ENCODE results near the gene MEGF9.

The MEGF9 gene

DNA sequence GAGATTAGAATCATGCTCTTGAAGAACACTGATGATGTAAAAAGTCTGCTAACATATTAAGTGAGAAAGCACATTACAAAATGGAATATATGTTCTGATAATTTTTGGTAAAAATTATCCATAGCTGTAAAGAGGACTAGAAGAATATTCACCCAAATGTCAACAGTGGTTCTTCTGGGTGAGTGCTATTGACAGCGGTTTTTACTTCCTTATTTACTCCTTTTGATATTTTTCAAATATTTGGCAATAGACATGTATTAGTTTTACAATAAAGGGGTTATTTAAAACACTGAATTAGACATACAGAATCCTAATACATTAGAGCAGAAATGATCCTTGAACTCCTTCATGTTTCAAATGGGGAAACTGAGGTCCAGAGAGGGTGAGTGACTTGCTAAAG is 26.9 kb upstream of the MEGF9 start:
- TF ChIP-seq, protein P1, sequence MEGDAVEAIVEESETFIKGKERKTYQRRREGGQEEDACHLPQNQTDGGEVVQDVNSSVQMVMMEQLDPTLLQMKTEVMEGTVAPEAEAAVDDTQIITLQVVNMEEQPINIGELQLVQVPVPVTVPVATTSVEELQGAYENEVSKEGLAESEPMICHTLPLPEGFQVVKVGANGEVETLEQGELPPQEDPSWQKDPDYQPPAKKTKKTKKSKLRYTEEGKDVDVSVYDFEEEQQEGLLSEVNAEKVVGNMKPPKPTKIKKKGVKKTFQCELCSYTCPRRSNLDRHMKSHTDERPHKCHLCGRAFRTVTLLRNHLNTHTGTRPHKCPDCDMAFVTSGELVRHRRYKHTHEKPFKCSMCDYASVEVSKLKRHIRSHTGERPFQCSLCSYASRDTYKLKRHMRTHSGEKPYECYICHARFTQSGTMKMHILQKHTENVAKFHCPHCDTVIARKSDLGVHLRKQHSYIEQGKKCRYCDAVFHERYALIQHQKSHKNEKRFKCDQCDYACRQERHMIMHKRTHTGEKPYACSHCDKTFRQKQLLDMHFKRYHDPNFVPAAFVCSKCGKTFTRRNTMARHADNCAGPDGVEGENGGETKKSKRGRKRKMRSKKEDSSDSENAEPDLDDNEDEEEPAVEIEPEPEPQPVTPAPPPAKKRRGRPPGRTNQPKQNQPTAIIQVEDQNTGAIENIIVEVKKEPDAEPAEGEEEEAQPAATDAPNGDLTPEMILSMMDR (IDR thresholded peaks at IDR 0.05; ENCODE audit: borderline replicate concordance, insufficient read depth, low read depth, low read length), result no peak
- no peak overlapping the region for H3K4me3 ChIP-seq (ENCODE audit: low read depth, low read length)

DNA sequence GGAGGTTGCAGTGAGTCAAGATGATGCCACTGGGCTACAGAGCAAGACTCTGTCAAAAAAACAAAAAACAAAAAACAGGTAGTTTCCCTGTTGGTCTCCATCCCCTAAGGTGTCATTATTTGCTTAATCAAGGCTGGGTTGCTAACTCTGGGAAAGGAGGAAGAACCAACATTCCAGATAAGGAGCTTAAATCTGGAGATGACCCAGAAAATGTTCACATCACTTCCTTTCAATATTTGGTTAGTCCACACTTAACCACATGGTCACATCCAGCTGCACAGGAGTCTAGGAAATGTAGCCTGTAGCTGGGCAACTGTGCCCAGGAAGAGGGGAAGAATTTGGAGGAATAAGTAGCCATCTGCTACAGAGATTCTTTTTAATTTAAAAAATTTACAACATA is 25.9 kb upstream of the MEGF9 start:
- TF ChIP-seq, protein P1 (IDR thresholded peaks at IDR 0.05; ENCODE audit: borderline replicate concordance, insufficient read depth, low read depth, low read length), result no peak
- no peak overlapping the region for H3K4me3 ChIP-seq (ENCODE audit: low read depth, low read length)

DNA sequence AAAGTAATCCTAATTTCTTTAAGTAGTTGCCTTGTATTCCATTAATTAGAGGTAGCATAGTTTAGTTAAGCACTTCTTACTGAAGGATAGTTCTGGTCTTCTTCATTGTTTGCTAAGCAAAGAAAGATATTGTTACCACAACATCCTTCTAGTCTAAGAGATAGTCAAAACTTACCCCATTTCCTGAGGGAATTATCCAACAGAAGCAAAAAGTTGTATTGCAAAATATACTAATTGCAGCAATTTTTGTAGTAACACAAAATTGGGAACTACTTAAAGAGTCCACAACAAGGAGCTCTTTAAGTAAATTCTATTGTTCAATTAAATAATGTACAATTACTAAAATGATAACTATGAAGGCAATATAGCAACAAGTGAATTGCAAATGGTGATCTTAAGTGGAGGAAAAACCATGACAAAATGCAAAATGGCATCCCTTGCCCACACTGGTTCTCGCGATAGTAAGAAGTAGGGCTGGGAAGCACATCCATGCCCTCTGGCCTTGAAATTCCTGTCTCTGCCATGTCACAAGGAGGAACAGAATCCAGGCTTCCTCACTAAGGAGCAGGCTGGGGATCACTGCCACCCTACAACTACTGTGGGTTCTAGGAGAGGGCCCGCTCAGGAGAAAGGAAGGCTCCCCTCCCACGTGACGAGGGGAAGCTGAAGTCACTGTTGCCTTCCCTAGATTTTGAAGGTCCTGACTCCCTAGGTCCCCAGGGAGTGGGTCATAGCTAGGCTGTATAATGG is 23.3 kb upstream of the MEGF9 start:
- TF ChIP-seq, protein P1 (IDR thresholded peaks at IDR 0.05; ENCODE audit: borderline replicate concordance, insufficient read depth, low read depth, low read length), result no peak
- no peak overlapping the region for H3K4me3 ChIP-seq (ENCODE audit: low read depth, low read length)

DNA sequence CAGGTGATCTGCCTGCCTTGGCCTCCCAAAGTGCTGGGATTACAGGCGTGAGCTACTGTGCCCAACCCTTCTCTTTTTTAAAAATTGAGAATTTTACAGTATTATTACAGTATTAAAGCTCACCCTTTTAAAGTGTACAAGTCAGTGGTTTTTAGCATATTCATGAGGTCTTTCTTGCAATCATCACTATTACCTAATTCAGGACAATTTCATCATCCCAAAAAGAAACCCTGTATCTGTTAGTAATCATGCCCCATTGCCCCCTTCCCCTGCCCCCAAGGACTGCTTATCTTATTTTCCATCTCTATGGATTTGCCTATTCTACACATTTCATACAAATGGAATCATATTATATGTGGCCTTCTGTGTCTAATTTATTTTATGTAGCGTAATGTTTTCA is 22.6 kb upstream of the MEGF9 start:
- no peak overlapping the region for H3K4me3 ChIP-seq (ENCODE audit: low read depth, low read length)
- TF ChIP-seq, protein P1 (IDR thresholded peaks at IDR 0.05; ENCODE audit: borderline replicate concordance, insufficient read depth, low read depth, low read length), result no peak

DNA sequence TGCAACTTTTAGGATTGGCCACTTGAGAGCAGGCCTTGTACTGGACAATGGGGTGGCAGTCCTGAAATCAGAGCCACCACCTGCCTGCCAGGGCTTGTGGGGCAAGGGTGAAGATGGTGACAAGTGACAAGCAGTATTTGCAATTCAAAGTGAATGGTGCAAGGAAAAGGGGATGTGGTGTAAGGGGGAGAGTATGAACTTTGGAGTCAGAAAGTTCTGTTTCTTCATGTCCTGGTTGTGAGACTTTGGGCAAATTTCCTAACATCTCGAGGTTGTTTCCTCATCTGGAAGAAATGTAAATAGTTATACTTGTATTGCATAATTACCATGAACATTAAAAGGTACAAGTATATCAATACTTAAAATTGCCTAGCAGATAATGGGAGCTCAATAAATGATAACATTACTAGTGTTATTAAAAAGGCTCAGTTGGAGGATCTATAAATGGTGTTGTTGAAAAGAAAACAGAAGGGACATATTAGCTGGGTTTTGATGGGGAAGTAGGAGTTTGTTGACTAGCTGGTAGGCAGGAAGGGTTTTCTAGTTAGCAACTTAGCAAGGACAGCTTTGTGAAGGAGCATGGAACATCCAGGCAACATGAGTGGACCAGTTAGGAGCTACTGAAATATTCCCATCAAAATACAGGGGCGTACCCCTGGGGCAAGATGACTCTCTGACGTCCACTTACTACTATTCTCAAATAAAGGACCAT is 21.3 kb upstream of the MEGF9 start:
- TF ChIP-seq, protein P1 (IDR thresholded peaks at IDR 0.05; ENCODE audit: borderline replicate concordance, insufficient read depth, low read depth, low read length), result no peak
- no peak overlapping the region for H3K4me3 ChIP-seq (ENCODE audit: low read depth, low read length)

DNA sequence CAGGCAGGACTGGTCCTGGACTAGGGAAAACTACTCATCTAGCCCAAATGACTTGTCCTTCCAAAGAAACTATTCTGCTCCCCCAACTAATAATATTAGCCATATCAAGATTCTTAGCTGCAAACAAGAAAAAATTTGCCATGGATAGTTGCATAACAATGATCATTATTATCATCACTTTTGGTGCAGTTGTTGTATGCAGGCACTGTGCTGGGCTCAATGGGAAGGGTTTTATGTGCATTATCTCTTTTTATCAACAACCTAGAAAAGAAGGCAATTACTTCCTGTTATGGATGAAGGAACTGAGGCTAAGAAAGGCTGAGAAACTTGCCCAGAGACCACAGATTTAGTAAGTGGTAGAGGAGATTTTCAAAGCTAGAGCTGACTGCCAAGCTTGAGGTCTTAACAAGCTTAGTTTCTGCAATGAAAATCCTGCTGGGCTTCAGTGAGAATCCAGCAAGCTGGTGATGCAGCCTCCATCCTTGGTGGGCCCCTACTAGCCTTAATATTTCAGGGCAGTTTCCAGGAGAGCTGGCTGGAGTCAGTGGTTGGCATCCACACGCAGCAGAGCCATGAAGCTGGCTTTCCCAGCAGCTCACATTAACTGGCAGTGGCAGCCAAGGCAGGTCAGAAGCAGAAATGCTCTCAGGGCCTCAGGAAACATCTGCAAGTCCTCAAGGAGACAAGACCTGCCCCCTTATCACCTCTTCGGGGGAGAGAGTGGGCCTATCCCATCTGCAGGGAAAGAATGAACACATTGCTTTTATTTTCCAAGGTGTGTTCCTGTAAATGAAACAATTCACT is 20.5 kb upstream of the MEGF9 start:
- TF ChIP-seq, protein P1 (IDR thresholded peaks at IDR 0.05; ENCODE audit: borderline replicate concordance, insufficient read depth, low read depth, low read length), result no peak
- no peak overlapping the region for H3K4me3 ChIP-seq (ENCODE audit: low read depth, low read length)

Data from GM12875 (cell line).